Stimulated activated CD8-positive, alpha-beta memory T cell treated with anti-CD3 and anti-CD28 coated beads, Interleukin-15, amount 100 ng/mL, for 24 hours (primary cell): Measurements from ENCODE around the gene LLGL2.
"Not testable (repeated sequence)": the region's sequence is repeated elsewhere in the genome, so short reads cannot be mapped to it uniquely, and the experiment has no call there.

ENCODE experiments used
- DNase-seq: peaks from one replicate; pipeline ENCODE4 v3.0.0-alpha.2; 2020; ENCODE audit warnings: low read depth

LLGL2 gene

GRCh38 chr17:75524970-75525805 is at the start of gene LLGL2:
TSS of gene LLGL2 (plus strand) at chr17:75525697. CDS start at chr17:75543427, 17,730 bp downstream.
- peak; percentile 65 for DNase-seq

DNA sequence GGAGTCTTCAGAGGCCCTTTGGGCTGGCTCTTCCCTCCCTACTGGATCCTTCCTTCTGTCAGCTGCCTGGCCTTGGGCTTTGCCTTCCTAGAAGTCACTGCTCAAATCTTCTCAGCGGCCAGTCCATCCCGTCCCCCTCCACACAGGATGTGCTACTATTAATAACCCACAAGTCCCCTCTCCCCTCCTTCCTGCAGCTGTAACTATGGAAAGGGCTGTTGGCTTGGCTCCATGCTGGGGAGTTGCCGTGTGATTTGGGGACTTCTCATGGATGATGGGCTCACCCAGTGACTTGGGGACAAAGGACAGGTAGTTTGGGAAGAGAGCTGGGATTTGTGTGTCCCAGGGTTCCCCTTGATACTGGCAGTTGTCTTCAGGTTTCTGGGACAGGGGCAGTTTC is 49.6 kb upstream of the LLGL2 start:
- DNase-seq: no peak

DNA sequence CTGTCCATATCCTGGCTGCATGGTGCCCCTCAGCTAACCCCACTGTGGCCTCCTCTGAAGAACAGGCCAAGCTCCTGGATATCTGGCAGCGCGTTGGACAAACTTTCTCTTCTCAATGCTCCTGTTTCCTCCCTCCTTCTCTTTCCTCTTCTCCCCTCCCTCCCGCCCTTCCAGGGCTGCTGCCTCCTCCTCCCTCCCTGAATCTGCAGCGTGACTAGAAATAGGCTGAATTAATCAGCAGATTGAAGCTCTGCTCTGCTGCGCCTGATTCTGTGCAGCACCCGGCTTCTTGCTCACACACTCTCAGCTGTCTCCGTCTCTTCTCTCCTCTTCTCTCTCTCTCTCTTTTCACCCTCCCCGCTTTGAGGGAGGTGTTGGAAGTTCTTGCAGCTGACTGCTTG is 49.2 kb upstream of the LLGL2 start:
- no peak for DNase-seq

DNA sequence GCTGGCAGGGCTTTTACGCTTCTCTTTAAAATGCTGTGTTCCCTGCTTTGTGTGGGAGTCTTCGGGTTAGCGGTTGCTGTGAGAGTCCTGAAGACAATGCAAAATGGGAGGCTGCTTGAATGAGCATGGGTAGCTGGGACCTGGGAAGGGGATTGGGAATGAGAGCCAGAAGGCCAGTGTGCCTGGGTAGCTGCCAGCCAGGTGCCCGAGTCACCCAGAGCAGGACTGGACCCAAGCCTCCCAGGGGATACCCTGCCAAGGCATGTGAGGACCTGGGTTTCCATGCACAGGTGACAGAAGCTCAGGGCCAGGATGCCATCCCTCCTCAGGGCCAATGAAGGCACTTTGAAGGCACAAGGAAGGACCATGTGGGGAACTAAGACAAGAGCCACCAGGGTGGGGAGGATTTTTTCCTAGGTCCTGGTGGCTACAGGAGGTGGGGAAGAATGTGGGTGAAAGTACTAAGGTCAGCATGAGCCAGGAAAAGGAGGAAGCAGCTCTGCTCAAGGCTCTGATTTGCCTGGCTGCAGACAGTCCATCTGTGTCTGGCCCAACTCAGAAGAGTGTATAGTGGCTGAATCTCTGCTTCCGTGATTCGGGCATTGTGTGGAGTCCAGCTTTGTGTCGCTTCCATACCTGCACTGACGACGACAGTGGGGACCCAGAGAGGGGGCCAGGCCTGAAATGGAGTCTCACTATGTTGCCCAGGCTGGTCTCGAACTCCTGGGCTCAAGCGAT is 48.6 kb upstream of the LLGL2 start:
- DNase-seq: no peak

GRCh38 chr17:75477490-75477862 is 48.0 kb upstream of the LLGL2 start:
- DNase-seq: not testable (repeated sequence)

DNA sequence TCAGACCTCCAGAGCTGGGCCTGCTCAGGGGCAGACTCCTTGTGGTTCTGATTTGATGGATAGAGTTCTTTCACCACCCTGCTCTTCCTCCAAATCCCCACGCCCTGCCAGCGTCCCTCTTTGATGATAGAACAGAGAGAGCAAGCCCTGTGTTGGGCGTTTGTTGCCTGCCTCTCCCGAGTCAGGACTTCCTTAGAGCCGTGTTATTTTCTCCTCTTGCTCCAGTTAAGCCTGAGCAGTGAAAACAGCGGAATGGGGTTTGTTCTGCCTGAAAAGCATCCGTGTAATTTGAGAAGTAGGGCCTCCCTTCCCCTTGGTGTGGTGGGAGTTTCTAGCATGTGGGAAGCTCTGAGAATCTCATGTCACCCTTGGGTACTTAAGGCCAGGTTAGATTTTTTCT is 47.0 kb upstream of the LLGL2 start:
- no peak for DNase-seq

GRCh38 chr17:75480281-75480680 is 45.2 kb upstream of the LLGL2 start:
- no peak for DNase-seq

DNA sequence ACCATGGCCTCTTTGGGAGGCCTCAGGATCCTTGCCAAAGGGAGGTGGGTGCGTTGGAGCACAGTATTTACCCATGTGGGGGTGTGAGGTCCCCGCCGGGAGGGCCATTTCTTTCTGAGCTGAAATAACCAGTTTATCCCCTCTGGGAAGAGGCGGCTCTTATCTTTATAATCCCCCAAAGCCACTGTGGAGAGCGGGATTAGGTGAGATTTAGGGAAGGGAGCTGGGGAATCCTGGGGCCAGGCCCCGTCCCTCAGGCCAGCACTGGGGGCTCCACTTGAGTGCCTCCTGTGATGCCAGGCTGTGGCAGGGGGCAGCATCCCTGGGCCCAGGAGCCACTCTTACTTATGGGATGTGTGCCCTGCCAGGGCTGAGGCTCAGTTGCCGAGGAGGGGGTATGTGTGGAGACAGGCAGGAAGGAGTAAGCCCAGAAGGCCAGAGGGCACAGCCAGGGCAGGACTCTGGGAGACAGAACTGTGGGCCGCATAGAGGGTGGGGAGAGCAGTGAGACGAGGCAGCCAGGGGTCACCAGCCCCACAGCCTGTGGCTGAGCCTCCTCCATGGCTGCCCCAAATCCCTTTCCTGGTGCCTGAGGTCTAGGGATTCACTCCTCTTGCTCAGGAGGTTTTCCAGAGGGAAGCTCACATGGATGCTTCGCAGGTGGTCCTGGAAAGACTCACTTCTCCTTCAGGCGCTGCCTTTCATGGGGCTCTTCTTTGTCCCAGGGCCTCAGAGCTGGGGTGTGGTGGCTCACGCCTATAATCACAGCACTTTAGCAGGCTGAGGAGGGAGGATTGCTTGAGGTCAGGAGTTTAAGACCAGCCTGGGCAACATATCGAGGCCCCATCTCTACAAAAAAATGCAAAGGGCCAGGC is 44.1 kb upstream of the LLGL2 start:
- DNase-seq: no peak

GRCh38 chr17:75482098-75482942 is 43.2 kb upstream of the LLGL2 start:
- no peak for DNase-seq

DNA sequence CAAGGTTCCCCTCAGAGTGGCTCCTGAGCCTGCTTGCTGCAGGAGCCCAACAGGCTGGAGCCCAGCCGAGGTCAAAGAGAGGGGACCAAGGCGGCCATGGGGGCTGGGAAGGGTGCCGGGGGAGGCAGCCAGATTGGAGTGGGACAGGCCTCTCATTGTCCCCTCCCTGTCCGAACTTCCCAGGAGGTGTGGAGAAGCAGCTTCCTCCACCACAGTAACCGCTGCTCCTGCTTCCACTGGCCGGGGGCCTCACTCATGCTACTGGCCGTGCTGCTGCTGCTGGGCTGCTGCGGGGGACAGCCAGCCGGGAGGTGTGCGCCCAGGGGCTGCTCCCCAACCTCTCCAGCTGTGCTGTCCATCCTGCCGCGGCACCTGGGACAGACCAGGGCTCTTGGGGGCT is 39.8 kb upstream of the LLGL2 start:
- DNase-seq: no peak

DNA sequence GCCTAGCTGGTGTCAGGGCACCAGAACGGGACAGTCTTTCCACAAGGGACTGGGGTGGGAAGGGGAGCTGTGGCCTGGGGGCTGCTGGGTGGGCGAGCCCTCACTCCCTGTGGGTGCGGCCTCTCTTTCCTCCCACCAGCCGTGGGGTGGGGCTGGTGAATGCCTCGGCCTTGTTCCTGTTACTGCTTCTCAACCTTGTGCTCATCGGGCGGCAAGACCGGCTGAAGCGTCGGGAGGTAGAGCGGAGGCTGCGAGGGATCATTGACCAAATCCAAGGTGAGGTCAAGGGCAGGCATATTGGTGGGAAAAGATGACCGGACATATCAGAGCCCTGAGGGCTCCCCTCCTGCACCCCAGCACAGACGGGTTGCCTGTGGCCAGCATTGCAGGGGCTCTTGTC is 39.3 kb upstream of the LLGL2 start:
- no peak for DNase-seq

DNA sequence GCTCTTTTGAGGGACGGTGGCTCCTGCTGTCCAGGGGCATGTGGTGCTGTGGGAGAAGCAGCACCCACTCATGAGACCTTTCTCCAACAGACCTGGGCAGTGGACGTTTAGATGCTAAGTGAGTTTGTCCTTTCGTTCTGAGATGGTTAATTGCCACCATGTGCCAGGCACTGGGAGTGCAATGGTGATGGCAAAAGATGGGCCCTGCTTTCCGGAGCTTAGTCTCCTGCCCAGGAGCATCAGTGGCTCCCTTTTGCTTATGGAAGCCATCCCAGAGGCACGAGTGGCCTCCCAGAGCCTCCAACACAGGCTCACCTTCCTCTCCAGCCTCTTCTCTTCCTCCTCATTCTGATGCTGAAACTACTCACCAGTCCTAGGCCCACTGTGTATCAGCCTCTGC is 38.5 kb upstream of the LLGL2 start:
- DNase-seq: no peak

DNA sequence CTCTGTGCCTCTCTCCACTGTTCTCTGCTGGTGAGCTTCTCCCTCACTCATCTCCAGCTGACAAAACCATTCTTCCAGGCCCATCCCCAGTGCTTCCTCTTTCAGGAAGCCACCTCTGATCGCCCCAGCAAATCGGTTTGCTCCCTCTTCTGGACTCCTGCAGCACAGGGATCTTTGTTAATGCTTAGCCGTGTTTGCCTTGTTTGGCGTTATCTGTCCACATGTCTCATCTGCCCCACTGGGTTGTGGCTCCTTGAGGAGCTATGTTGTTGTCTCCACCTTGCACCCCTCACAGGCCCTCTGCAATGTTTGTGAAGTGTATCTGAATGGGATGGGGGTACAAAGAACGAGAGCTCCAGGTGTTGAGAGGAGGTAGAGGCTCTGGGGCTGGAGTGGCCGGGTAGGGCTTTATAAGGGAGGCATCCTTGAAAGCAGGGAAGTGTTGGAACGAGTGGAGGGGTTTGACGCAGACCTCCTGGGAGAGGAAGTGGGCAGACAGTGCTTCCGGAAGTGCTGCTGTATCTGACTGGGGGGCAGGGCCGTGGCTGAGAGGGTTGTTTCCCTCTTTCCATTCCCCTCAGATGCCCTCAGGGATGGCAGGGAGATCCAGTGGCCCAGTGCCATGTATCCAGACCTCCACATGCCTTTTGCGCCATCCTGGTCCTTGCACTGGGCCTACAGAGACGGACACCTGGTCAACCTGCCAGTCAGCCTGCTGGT is 38.0 kb upstream of the LLGL2 start:
- no peak for DNase-seq

- DNase-seq: no peak
These were observed 36.6 kb upstream of the LLGL2 start for GRCh38 chr17:75488693-75489510.

- no peak for DNase-seq
These were observed 36.0 kb upstream of the LLGL2 start for GRCh38 chr17:75489511-75489955.

- no peak for DNase-seq
These were observed 35.2 kb upstream of the LLGL2 start for GRCh38 chr17:75490173-75490743.

DNA sequence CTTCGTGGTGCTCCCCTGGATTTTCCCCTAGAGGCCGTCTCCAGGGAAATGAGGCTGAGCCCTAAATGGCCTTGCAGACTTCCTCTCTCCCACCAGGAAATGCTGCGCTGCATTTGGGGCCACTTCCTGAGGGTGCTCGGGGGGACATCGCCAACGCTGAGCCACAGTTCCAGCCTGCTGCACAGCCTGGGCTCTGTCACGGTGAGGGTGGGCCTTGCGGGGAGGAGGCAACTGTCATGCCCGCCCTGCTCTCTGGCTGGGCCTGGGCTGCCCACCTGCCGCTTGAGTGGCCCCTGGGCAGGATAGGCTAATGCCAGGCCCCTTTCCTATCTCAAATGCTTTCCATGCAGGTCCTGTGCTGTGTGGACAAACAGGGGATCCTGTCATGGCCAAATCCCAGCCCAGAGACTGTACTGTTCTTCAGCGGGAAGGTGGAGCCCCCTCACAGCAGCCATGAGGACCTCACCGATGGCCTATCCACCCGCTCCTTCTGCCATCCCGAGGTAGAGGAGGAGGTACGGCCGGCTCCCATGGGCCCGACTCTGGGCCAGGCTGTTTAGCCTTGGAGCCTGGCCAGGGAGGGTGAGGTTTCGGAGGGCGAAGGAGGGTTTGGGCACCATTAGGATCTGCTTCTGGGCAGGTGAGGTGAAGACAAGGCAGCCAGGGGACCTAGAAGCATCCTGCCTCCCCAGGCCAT is 34.4 kb upstream of the LLGL2 start:
- DNase-seq: no peak

- DNase-seq: no peak
These were observed 33.8 kb upstream of the LLGL2 start for GRCh38 chr17:75491680-75492079.
